HG03342 (cell line): ENCODE results near the gene ZNF385B.
"Not testable (repeated sequence)": the region's sequence is repeated elsewhere in the genome, so short reads cannot be mapped to it uniquely, and the experiment has no call there.

Experiments
- ATAC-seq: cut with Tn5 transposase; IDR thresholded peaks from one replicate; pipeline ENCODE4 v1.9.1; 2021; ENCODE audit warnings: mild to moderate bottlenecking, moderate library complexity; ENCODE audit not compliant: unreplicated experiment

Gene ZNF385B

DNA sequence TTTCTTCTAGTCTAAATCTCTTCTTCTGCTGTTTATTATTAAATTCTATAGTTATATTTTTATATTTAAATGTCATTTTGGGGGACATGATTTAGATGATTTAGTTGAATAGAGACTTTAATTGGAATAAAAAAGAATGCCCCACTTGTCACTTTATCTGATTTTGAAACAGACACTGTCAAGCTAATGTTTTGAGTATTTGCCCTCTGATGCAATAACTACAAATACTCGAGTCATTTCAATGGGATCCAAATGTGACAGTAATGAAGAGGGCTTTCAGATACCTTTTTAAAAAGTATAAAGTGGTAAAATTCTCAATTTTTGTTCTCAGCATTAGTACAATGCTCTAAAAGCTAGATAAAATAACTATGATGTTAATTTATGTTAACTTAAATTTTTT lies 339.5 kb downstream of the ZNF385B start:
- ATAC-seq = no peak

DNA sequence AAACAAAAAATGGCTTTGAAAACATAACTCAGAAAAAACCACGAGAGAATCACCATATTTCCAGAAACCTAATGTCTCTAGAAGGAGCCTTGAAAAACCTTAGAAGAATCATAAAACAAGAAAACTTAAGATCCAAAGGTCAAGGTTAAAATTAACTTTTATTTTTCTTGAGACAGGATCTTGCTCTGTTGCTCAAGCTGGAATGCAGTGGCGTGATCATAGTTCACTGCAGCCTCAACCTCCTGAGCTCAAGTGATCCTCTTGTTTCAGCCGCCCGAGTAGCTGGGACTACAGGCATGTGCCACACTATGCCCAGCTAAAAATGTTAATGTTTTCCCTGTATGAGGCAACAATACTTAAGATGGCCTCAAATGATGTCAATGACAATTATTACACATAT lies 342.6 kb downstream of the ZNF385B start:
- no peak for ATAC-seq

DNA sequence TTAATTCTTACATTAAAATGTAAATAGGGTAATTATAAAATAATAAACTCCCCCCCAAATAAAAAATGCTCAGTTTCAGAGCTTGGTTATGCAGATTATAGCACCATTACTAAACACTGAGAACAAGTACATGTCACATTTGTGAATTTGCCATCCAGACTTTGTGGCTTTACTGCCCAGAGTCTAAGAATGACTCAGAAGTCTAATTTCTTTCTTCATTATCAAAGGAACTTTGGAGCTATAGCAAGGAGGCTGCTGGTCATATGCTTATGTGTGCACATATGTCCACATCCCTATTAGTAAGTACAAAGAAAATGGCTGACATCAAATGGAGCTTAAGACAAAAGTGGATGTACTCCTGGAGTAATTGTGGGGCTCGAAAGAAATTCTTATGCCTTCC lies 348.2 kb downstream of the ZNF385B start:
- no peak for ATAC-seq

DNA sequence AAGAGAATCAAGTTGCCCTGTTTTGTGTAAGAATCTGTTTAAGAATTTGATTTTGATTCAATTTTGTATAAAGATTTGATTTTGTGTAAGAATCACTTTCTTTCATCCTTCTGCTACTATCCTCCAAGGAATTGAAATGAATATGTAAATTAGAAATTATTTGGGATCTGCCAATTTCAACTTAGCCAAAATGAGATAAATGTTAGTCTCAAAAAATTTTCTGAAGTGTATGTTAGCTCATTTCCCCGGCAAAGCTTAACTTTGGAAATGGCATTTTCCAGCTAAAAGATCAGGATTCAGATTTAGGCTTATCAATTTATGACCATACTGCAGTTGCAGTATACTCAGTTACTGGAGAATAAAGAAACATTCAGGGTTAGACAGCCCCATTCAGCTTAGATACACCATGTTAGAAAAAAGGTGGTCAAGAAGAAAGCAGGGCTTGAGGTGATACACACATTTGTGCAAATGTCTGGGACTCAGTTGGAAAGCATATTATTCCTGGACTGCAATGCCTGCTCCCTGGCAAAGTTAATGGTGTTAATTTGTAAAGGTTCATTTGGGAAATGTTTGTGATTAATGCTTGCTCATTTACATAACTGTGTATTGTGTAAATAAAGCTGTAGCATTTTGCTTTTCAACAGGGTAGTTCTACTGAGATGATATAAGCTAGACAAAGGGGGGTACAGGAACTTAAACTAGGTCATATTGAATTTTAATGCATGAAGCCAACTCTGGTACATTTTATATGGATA lies 349.0 kb downstream of the ZNF385B start:
- no peak for ATAC-seq

DNA sequence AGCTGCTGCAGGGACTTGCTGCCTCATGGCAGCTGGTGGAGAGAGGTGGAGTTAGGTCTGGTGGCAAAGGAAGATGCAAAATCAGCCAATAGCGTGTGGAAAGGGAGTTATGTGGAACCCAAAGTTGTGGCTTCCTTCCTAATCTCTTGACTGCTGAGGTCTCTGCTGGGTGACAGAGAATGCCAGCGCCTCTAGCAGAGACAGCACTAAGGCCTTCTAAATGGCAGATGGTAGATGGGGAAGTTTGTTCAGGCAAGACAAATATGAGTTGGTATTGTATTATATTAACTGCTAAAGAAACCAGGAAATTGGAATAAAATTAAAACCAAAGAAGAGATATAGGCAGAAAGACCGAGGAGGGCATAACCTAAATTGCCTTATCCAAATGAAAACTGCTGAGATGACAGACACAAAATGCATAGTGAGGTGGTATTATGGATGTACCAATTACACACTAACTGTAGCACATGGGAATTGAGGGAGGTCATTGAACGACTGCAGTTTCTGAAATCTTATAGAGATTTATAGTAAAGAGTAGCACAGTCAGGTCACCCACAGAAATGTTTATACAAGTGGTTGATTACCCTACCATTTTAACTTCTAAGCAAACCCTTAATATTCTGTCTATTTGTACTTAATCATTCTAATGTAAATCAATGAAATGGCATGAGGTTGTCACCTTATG lies 350.2 kb downstream of the ZNF385B start:
- no peak for ATAC-seq

DNA sequence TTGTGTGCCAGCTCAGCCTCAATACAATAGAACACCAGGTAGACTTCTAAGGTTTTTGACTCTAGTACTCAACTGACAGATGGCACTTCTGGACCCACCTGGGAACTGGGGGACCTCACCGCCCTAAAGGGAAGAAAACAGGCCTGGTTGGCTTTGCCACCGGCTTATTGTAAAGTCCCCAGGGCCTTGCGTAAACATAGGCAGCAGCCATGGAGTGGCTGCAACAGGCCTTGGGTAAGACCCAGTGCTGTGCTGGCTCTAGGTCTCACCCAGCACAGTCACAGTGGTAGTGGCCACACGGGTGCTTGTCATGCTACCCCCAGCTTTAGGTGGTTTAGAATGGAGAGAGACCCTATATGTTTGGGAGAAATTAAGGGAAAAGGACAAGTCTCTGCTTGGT lies 366.1 kb downstream of the ZNF385B start:
- ATAC-seq = no peak

DNA sequence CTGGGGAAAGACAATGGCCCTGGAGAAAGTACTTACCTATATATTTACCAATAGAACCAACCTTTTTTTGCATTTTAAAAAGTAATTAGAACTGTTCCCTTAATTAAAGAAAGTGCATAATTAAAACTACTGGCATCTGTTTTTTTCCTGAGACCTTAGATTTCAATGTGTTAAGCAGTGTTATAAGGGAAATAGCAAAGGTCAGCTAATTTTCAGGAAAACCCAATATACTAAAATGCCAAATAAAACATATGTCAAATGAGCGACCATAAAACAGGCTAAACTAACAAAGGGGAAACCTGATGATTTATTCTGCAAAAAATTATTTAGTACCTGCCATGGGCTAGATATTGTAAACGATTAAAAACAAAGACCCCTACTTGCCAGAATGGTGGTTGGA lies 372.8 kb downstream of the ZNF385B start:
- ATAC-seq = no peak

DNA sequence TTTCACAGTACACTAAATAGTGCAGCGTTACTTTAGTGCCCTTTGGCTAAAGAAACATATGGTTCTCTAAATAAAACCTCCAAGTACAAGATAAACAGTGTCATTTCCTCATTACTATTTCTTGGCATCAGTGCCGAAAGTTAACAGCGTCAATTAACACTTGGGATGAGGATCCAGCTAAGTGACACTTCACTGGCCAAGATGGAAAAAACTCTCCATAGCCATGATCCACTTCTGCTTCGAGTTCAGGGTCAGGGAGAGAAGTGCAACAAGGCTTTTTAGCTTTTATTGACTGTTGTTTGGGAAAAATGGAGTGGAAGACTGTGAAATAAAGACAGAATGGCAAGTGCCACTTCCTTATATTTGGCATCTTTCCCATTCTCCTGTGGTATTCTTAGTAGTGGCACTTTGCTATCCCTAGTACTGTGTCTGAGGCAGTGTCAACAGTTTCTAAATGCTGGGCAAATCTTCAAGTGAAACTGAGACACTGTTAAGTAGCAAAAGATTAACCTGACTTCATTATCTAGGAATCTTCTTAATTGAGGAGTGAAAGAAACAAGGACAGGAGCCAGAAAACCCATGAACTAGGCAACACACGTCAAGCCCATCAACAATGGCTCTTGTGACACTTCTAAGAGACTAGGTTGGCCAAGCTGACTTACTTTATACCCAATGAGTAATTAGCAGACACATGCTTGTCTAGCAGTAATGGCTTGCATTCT lies 374.2 kb downstream of the ZNF385B start:
- no peak for ATAC-seq

DNA sequence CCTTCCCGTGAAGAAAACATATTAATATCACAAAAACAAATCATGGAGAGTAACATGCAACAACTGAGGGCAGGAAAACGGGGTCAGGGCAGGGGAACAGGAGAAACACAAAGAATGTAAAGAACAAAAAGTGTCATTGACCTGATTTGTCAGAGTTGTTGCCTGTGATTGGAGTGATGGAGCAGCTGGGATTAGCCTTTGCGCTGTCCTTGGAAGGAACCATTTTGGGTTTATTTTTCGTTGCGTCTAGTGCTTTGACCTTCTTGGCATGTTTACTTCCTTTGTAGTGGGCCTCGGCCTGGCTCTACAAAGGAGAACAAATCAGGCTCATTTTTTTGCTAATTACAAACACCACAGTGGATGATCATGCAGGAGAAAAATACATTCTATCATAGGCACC lies 378.3 kb downstream of the ZNF385B start:
- ATAC-seq = no peak

DNA sequence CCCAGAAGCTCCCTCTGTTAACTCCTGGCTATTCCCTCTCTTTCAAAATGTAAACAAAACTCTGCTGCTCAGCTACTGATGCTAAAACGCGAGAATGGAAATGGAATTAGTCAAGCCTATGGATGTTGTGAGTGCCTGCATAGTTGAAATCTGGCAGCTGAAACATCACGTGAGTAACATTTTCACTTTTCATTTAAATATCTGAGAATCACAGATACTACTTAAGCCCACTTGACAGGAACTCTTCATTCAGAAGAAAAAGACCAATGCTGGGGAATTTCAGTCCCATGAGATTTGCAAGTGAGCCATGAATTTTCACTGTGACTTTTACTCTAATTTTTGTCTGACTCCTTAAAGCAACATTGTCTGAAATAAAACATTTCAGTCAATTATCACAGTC lies 381.5 kb downstream of the ZNF385B start:
- ATAC-seq = no peak

DNA sequence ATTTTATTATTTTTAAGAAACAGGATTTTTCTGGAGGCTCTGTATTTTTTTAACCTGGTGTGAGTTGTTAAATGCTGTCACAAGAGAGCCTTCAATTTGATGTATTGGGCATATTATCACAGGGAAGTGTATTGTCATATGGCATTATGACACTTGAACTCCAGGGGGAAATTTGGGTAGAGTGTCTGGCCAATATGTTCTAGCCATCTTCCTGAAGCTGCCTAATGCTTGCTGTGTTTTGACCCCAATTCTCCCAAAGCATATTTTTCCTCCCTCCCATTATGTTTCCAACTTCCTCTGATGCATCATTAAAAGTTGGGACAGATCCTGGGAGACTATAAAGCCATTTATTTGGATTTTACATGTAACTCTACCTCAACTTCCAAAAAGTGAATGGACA lies 382.6 kb downstream of the ZNF385B start:
- ATAC-seq = no peak

DNA sequence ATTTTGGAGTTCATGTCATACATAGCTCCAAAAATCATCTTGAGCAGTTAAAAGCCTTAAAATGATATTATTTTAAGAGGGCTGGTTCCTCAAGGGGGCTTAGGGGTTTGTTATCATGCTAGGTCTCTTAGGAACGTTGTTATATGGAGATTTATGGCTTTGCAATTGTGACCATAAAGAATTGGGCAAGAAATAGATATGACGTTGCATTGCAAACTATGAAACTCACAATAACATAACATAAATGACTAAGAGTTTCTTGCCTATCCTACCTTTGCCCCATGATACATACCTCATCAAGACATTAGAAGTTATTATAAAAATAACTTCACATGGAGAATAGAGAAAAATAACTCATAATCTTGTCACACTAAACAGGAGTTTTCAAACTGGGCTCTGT lies 390.4 kb downstream of the ZNF385B start:
- no peak for ATAC-seq

DNA sequence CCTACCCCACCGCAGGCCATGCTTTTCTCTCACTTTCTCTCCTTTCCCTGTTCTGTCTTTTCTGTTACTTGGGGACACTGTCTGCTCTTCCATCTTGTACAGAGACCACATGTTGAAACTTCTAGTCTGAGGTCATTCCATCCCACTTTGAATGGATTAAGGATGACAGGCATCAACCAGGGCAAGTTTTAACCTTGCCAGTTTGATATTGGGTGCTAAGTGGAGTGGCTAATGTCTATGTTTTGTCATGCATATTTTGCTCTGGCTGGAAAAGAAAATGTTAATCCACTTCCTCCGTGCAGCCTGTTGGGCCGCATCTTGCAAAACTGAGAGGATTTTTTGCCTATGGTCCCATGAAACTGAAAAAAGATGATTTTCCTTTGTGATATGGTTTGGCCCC lies 391.3 kb downstream of the ZNF385B start:
- no peak for ATAC-seq

DNA sequence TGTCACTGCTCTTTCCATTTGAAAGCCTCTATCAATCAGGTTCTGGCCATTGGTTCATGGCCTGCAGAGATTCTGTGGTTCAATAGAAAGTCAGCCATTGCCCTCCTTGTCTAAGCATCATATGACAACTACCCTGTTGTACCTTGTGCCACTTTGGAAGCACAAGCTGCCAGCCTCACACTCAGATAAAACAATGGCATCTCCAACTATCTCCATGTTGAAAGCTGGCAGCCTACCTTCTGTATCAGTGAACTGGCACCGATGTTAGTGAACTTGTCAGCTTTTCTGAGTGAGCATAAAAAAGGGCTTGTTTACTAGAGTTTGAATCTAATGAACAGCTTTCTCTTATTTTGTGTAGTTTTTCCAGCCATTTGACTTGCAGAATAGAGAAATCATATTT lies 393.5 kb downstream of the ZNF385B start:
- ATAC-seq = no peak

DNA sequence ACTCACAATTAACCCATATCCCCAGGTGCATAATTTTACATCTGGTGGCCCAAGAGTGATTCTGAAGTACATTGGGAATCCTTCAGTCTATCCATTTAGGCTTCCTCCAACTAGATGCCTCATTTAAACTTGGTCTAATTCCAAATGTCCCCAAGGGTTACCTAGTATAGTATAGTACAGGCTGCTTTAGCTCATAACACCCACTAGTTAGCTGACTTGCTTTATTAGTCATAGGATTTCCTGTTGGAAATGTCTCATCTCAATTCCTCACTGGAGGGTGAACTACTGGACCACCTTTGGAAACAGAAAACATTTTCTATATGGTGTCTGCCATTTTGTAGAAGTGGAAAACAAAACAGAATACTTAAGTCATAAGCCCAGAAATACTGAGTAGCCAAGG lies 394.3 kb downstream of the ZNF385B start:
- ATAC-seq = no peak

DNA sequence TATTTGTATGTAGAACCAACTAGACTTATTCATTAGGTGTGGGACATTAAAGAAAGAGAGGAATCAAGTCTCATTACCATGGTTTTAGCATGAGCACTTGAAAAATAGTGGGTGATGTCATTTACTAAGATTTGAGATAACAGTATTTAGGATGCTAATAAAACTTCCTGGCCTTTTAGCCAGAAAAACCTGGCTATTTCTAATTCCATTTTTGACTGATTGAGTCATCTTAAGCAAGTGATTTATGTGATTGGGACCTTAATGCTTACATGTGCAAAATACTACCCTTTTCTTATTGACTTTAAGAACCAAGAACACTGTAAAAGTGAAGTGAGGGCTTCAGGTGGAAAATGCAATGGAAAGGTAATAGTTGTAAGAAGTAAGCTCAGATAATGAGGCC lies 400.0 kb downstream of the ZNF385B start:
- no peak for ATAC-seq

DNA sequence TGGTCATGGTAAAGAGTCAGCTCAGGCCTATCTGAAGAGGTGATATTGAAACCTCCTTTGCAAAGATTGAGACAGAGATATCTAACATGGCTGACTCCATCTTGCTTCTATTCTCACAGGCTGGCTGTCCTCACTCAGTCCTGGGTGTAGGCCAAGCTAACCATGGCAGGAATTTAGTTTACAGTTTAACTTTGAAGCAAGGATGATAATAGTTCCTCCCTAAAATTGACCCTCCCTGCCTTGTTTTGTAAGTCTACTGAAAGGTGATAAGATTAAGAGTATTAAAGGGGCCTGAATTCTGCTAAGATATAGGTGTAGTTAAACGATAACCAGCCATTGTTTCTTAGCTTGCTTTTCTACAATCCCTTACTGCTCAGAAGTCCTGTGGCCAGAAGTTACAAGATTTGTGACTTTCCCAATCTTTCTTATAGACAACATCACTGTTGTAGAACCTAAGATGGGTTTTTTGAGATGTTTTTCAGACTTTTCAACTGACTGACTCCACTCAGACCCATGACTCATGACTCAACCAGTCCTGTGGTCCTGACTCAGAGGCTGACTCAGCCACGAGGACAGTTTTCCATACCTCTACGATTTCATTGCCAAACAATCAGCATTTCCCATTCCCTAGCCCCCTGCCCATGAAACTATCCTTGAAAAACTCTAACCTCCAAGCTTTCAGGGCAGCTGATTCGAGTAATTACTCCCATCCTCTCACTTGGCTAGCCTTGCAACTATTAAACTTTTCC lies 401.1 kb downstream of the ZNF385B start:
- no peak for ATAC-seq

DNA sequence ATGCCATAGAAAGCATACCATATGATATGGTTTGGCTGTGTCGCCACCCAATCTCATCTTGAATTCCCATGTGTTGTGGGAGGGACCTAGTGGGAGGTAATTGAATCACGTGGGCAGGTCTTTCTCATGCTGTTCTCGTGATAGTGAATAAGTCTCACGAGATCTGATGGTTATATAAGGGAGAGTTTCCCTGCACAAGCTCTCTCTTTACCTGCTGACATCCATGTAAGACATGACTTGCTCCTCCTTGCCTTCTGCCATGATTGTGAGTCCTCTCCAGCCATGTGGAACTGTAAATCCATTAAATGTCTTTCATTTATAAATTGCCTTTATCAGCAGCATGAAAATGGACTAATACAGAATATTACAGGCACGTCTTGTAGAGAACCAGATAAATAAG lies 403.3 kb downstream of the ZNF385B start:
- not testable (repeated sequence) for ATAC-seq

DNA sequence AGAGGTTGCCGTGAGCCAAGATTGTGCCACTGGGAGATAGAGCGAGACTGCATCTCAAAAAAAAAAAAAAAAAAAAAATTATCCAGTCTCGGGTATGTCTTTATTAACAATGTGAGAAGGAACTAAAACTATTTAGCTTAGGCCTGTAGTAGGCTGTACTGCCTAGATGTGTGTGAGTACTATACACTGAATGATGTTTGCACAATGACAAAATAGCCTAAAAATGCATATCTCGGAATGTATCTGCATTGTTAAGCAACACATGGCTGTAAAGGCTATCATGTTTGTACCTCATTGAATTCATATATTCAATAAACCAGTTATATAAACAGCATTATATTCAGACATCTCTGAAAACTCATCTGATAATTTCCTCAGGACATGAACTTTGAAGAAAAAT lies 405.6 kb downstream of the ZNF385B start:
- ATAC-seq = no peak

DNA sequence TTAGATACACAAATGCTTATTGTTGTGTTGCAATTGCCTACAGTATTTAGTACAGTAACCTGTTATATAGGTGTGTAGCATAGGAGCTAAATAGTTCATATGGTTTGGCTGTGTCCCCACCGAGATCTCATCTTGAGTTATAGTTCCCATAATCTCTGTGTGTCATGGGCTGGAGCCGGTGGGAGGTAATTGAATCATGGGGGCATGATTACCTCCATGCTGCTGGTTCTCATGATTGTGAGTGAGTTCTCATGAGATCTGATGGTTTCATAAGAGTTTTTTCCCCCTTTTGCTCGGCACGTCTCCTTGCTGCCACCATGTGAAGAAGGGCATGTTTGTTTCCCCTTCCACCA lies 406.3 kb downstream of the ZNF385B start:
- no peak for ATAC-seq

DNA sequence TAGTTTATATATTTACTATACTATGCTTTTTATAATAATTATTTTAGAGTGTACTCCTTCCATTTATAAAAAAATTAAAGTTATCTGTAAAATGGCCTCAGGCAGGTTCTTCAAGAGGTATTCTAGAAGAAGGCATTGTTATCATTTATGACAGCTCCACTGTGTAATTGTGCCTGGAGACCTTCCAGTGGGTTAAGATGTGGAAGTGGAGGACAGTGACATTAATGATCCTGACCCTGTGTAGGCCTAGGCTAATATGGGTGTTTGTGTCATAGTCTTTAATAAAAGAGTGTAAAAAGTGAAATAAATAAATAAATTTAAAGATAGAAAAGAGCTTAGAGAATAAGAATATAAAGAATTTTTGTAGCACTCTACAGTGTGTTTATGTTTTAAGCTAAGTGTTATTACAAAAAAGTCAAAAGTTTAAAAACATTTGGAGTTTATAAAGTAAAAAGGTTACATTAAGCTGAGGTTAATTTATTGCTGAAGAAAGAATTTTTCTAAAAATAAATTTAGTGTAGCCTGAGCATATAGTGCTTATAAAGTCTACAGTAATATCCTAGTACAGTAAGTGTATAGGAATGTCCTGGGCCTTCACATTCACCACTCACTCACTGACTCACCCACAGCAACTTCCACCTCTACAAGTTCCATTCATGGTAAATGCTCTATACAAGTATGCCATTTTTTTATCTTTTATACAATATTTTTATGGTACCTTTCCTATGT lies 406.8 kb downstream of the ZNF385B start:
- no peak for ATAC-seq
